ENCODE results near the gene NDUFB2.

The NDUFB2 gene

GRCh38 chr7:140694592-140694991 is 1.9 kb upstream of the NDUFB2 start:
- FAIRE-seq (no peak), DNase-seq (ENCODE audit: insufficient read length, low spot score) (no peak)
- TF ChIP-seq CTCF (IDR thresholded peaks at IDR 0.05; ENCODE audit: insufficient read depth, missing control alignments) = no peak

GRCh38 chr7:140695381-140695780 is 1.1 kb upstream of the NDUFB2 start:
- FAIRE-seq (no peak), DNase-seq (ENCODE audit: insufficient read length, low spot score) (no peak)
- TF ChIP-seq CTCF (IDR thresholded peaks at IDR 0.05; ENCODE audit: insufficient read depth, missing control alignments) = no peak

GRCh38 chr7:140696024-140696679 is 356 bp upstream of the NDUFB2 start:
- FAIRE-seq = no peak
- TF ChIP-seq CTCF (IDR thresholded peaks at IDR 0.05; ENCODE audit: insufficient read depth, missing control alignments) = no peak
- DNase-seq (ENCODE audit: insufficient read length, low spot score) = peak; percentile 90

- DNase-seq (ENCODE audit: insufficient read length, low spot score) = no peak
- FAIRE-seq = no peak
- no peak for TF ChIP-seq CTCF (IDR thresholded peaks at IDR 0.05; ENCODE audit: insufficient read depth, missing control alignments)
Observed at GRCh38 chr7:140697447-140698143, 1.1 kb downstream of the NDUFB2 start.

GRCh38 chr7:140698477-140698876 is 2.0 kb downstream of the NDUFB2 start:
- no peak for TF ChIP-seq CTCF (IDR thresholded peaks at IDR 0.05; ENCODE audit: insufficient read depth, missing control alignments)
- FAIRE-seq (no peak), DNase-seq (ENCODE audit: insufficient read length, low spot score) (no peak)

- DNase-seq (ENCODE audit: insufficient read length, low spot score) (no peak), FAIRE-seq (no peak)
Observed at GRCh38 chr7:140702774-140703173, 6.3 kb downstream of the NDUFB2 start.

More at GRCh38 chr7:140702774-140703173, 6.3 kb downstream of the NDUFB2 start:
- TF ChIP-seq CTCF (IDR thresholded peaks at IDR 0.05; ENCODE audit: insufficient read depth, missing control alignments) = no peak
